Stimulated activated CD4-positive, alpha-beta T cell treated with anti-CD3 and anti-CD28 coated beads, TNF-alpha, amount 100 ng/mL, for 24 hours (primary cell): ENCODE results near the gene CASR.

Experiments
- DNase-seq, 3 experiments: peaks; one replicate each; pipeline ENCODE4 v3.0.0-alpha.2; 2020; ENCODE audit warnings: low read depth in 3 of 3

CASR gene

GRCh38 chr3:122305818-122306621, 122.6 kb downstream of the CASR start:
- DNase-seq = no peak

GRCh38 chr3:122306622-122306953, 123.1 kb downstream of the CASR start:
- DNase-seq = no peak

- DNase-seq = no peak
Measured at GRCh38 chr3:122307094-122307687, 123.7 kb downstream of the CASR start.

- DNase-seq = no peak
Measured at GRCh38 chr3:122307976-122308375, 124.5 kb downstream of the CASR start.

- DNase-seq = no peak
Measured at GRCh38 chr3:122310361-122310760, 126.9 kb downstream of the CASR start.

GRCh38 chr3:122312826-122313225, 129.4 kb downstream of the CASR start:
- no peak for DNase-seq

- no peak for DNase-seq
Measured at GRCh38 chr3:122313281-122313680, 129.8 kb downstream of the CASR start.

- DNase-seq = no peak
Measured at GRCh38 chr3:122314228-122314876, 130.9 kb downstream of the CASR start.

- no peak for DNase-seq
Measured at GRCh38 chr3:122315619-122316018, 132.2 kb downstream of the CASR start.

GRCh38 chr3:122316368-122316767, 132.9 kb downstream of the CASR start:
- DNase-seq = no peak

- no peak for DNase-seq
Measured at GRCh38 chr3:122318620-122319019, 135.2 kb downstream of the CASR start.

- peak in 1 of 3 experiments; percentile 12 for DNase-seq
Measured at GRCh38 chr3:122322095-122323075, 138.9 kb downstream of the CASR start.

GRCh38 chr3:122324871-122325323, 141.4 kb downstream of the CASR start, which contains the start of gene CSTA:
TSS of gene CSTA (plus strand) at chr3:122325248. CDS start at chr3:122325293, 45 bp downstream.
- no peak for DNase-seq

- DNase-seq = no peak
Measured at GRCh38 chr3:122325769-122326168, 142.3 kb downstream of the CASR start.

GRCh38 chr3:122331886-122332285, 148.4 kb downstream of the CASR start:
- no peak for DNase-seq

GRCh38 chr3:122332551-122332950, 149.1 kb downstream of the CASR start:
- no peak for DNase-seq
